ENCODE data around the gene LEP.
"Not testable (repeated sequence)": the region's sequence is repeated elsewhere in the genome, so short reads cannot be mapped to it uniquely, and the experiment has no call there.

The LEP gene

GRCh38 chr7:128279124-128279713 is 38.1 kb downstream of the LEP start:
- TF ChIP-seq EZH2phosphoT487 (IDR thresholded peaks at IDR 0.05; ENCODE audit: low read depth) (no peak), CTCF (IDR thresholded peaks at IDR 0.05; ENCODE audit: low read depth, low read length) (no peak)
- H3K9ac ChIP-seq (ENCODE audit: low read length) = no peak overlapping the region
- no peak overlapping the region for H3K27ac ChIP-seq (ENCODE audit: low read length)
- H2AFZ ChIP-seq (ENCODE audit: low read depth, low read length) = no peak overlapping the region
- no peak overlapping the region for H3K4me3 ChIP-seq (ENCODE audit: low read length)
- H3K27me3 ChIP-seq (ENCODE audit: low read depth, low read length) = no peaks in the 10 kb centered on the region
- no peaks in the 10 kb centered on the region for H3K4me1 ChIP-seq (ENCODE audit: low read length)
- H3K9me3 ChIP-seq (ENCODE audit: insufficient read depth, low read length) = no peaks in the 10 kb centered on the region
- H3K79me2 ChIP-seq (ENCODE audit: low read length) = no peaks in the 10 kb centered on the region
- H4K20me1 ChIP-seq (ENCODE audit: insufficient read depth, low read length) = no peaks in the 10 kb centered on the region
- H3K36me3 ChIP-seq (replicated peaks; ENCODE audit: low read depth, low read length) = no peaks in the 10 kb centered on the region
- H3K4me2 ChIP-seq (ENCODE audit: low read length) = no peak overlapping the region

GRCh38 chr7:128280451-128280850 is 39.4 kb downstream of the LEP start:
- H3K27me3 ChIP-seq (ENCODE audit: low read depth, low read length); H3K27ac ChIP-seq (ENCODE audit: low read length); H3K9ac ChIP-seq (ENCODE audit: low read length); H3K4me3 ChIP-seq (ENCODE audit: low read length); H4K20me1 ChIP-seq (ENCODE audit: insufficient read depth, low read length); H3K4me1 ChIP-seq (ENCODE audit: low read length); H3K9me3 ChIP-seq (ENCODE audit: insufficient read depth, low read length); H3K4me2 ChIP-seq (ENCODE audit: low read length); H2AFZ ChIP-seq (ENCODE audit: low read depth, low read length); H3K79me2 ChIP-seq (ENCODE audit: low read length); H3K36me3 ChIP-seq (replicated peaks; ENCODE audit: low read depth, low read length): not testable (repeated sequence)

GRCh38 chr7:128281605-128282380 is 40.7 kb downstream of the LEP start:
- H3K4me3 ChIP-seq (ENCODE audit: low read length) = no peak overlapping the region
- no peak for TF ChIP-seq EZH2phosphoT487 (IDR thresholded peaks at IDR 0.05; ENCODE audit: low read depth)
- TF ChIP-seq CTCF (IDR thresholded peaks at IDR 0.05; ENCODE audit: low read depth, low read length) = no peak
- no peak overlapping the region for H2AFZ ChIP-seq (ENCODE audit: low read depth, low read length)
- no peaks in the 10 kb centered on the region for H3K79me2 ChIP-seq (ENCODE audit: low read length)
- H3K4me2 ChIP-seq (ENCODE audit: low read length) = no peak overlapping the region
- no peak overlapping the region for H3K9ac ChIP-seq (ENCODE audit: low read length)
- H3K27me3 ChIP-seq (ENCODE audit: low read depth, low read length) = no peaks in the 10 kb centered on the region
- no peaks in the 10 kb centered on the region for H3K4me1 ChIP-seq (ENCODE audit: low read length)
- H4K20me1 ChIP-seq (ENCODE audit: insufficient read depth, low read length) = no peaks in the 10 kb centered on the region
- H3K36me3 ChIP-seq (replicated peaks; ENCODE audit: low read depth, low read length) = no peaks in the 10 kb centered on the region
- H3K9me3 ChIP-seq (ENCODE audit: insufficient read depth, low read length) = no peaks in the 10 kb centered on the region
- H3K27ac ChIP-seq (ENCODE audit: low read length) = no peak overlapping the region

- Histone ChIP-seq H3K4me1 (ENCODE audit: low read length) (no peaks in the 10 kb centered on the region), H3K27me3 (ENCODE audit: low read depth, low read length) (no peaks in the 10 kb centered on the region), H3K27ac (ENCODE audit: low read length) (no peak overlapping the region), H3K79me2 (ENCODE audit: low read length) (no peaks in the 10 kb centered on the region), H3K4me3 (ENCODE audit: low read length) (no peak overlapping the region), H2AFZ (ENCODE audit: low read depth, low read length) (no peak overlapping the region), H4K20me1 (ENCODE audit: insufficient read depth, low read length) (no peaks in the 10 kb centered on the region), H3K9ac (ENCODE audit: low read length) (no peak overlapping the region), H3K4me2 (ENCODE audit: low read length) (no peak overlapping the region), H3K36me3 (replicated peaks; ENCODE audit: low read depth, low read length) (no peaks in the 10 kb centered on the region), H3K9me3 (ENCODE audit: insufficient read depth, low read length) (no peaks in the 10 kb centered on the region)
- TF ChIP-seq EZH2phosphoT487 (IDR thresholded peaks at IDR 0.05; ENCODE audit: low read depth) = no peak
- TF ChIP-seq CTCF (IDR thresholded peaks at IDR 0.05; ENCODE audit: low read depth, low read length) = no peak
These were observed 43.0 kb downstream of the LEP start for GRCh38 chr7:128284102-128284501.
